HL-60/S4 treated with retinoic acid at 250 ng/mL for 4 days and 3 days (cell line): ENCODE measurements around the gene SDK1.

ENCODE experiments used
- in situ Hi-C: fragments of 300-500 bp; cut with MboI; formaldehyde crosslinking; loops from 2 replicates; pipeline ENCODE4 v1.7.0; 2022; ENCODE audit warnings: low sequenced_read_pairs

Gene SDK1

GRCh38 chr7:3455806-3456595 is 154.9 kb downstream of the SDK1 start:
- in situ Hi-C loops, result no loop called here

- in situ Hi-C loops, result no loop called here
Measured at GRCh38 chr7:3459111-3459510, 158.1 kb downstream of the SDK1 start.

GRCh38 chr7:3461923-3462322 is 160.9 kb downstream of the SDK1 start:
- in situ Hi-C loops, result no loop called here

- in situ Hi-C loops, result no loop called here
Measured at GRCh38 chr7:3463696-3464095, 162.6 kb downstream of the SDK1 start.

GRCh38 chr7:3464900-3465622 is 164.0 kb downstream of the SDK1 start:
- in situ Hi-C loops, result no loop called here

- in situ Hi-C loops, result no loop called here
Measured at GRCh38 chr7:3466261-3466660, 165.2 kb downstream of the SDK1 start.

- in situ Hi-C loops, result no loop called here
Measured at GRCh38 chr7:3469641-3470040, 168.6 kb downstream of the SDK1 start.

GRCh38 chr7:3480197-3480596 is 179.1 kb downstream of the SDK1 start:
- in situ Hi-C loops, result no loop called here

- in situ Hi-C loops, result no loop called here
Measured at GRCh38 chr7:3481435-3481834, 180.4 kb downstream of the SDK1 start.

- in situ Hi-C loops, result no loop called here
Measured at GRCh38 chr7:3482147-3482921, 181.3 kb downstream of the SDK1 start.

GRCh38 chr7:3486841-3487240 is 185.8 kb downstream of the SDK1 start:
- in situ Hi-C loops, result no loop called here

GRCh38 chr7:3488829-3489228 is 187.8 kb downstream of the SDK1 start:
- in situ Hi-C loops, result no loop called here

GRCh38 chr7:3493499-3493898 is 192.4 kb downstream of the SDK1 start:
- in situ Hi-C loops, result no loop called here

GRCh38 chr7:3494947-3495346 is 193.9 kb downstream of the SDK1 start:
- in situ Hi-C loops, result no loop called here

GRCh38 chr7:3495530-3495929 is 194.5 kb downstream of the SDK1 start:
- in situ Hi-C loops, result no loop called here

- in situ Hi-C loops, result no loop called here
Measured at GRCh38 chr7:3495954-3496353, 194.9 kb downstream of the SDK1 start.

- in situ Hi-C loops, result no loop called here
Measured at GRCh38 chr7:3497796-3498195, 196.7 kb downstream of the SDK1 start.

GRCh38 chr7:3501671-3502070 is 200.6 kb downstream of the SDK1 start:
- in situ Hi-C loops, result no loop called here

- in situ Hi-C loops, result no loop called here
Measured at GRCh38 chr7:3504384-3504783, 203.3 kb downstream of the SDK1 start.

GRCh38 chr7:3510101-3511020 is 209.3 kb downstream of the SDK1 start:
- in situ Hi-C loops, result no loop called here

GRCh38 chr7:3517344-3517743 is 216.3 kb downstream of the SDK1 start:
- in situ Hi-C loops, result no loop called here
